Measurements from ENCODE around the gene XRCC4.

XRCC4 gene

DNA sequence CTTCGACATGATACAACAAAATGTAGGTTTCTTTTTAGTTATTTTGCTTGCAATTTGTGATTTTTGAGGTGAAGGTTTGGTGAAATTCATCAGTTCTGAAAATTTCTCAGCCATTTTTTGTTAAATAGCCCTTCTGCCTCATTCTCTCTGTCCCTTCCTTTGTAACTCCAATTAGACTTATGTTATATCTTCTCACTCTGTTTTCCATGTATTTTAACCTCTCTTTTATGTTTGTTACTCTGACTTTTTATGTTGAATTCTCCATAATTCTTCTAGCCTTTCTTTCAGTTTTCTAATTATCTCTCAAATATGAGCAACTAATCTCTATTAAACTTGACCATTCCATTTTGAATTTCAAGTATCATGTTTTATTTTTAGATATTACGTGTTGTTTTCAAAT lies 222.0 kb downstream of the XRCC4 start:
- Histone ChIP-seq H2BK120ac (ENCODE audit: low read depth, low read length) (no peak overlapping the region), H2BK15ac (ENCODE audit: low read length) (no peak overlapping the region), H3K23ac (ENCODE audit: low read depth, low read length, poor library complexity) (no peak overlapping the region), H3K79me1 (ENCODE audit: low read depth, low read length) (no peaks in the 10 kb centered on the region), H3K4me3 (ENCODE audit: low read length in 2 of 2) (no peak overlapping the region), H3K9ac (ENCODE audit: low read depth, low read length, poor library complexity) (no peak overlapping the region), H3K4me1 (ENCODE audit: control insufficient read depth in 2 of 2, insufficient read depth in 1 of 2, low read depth in 1 of 2, low read length in 2 of 2) (no peaks in the 10 kb centered on the region), H2BK5ac (ENCODE audit: low read length) (no peak overlapping the region), H3K9me3 (replicated peaks in 1 of 2; ENCODE audit: control insufficient read depth in 2 of 2, insufficient read depth in 1 of 2, low read depth in 1 of 2, low read length in 2 of 2) (no peaks in the 10 kb centered on the region), H2AFZ (ENCODE audit: low read length) (no peak overlapping the region), H2BK12ac (ENCODE audit: low read length) (no peak overlapping the region), H3K18ac (ENCODE audit: low read length) (no peak overlapping the region), H3K4me2 (ENCODE audit: insufficient read depth, low read length, poor library complexity, severe bottlenecking) (no peak overlapping the region), H3K27ac (replicated peaks; ENCODE audit: low read length) (no peak overlapping the region), H3K36me3 (replicated peaks in 1 of 2; ENCODE audit: control insufficient read depth in 2 of 2, insufficient read depth in 2 of 2, low read length in 2 of 2) (no peaks in the 10 kb centered on the region), H3K4ac (ENCODE audit: low read length) (no peak overlapping the region), H3K14ac (ENCODE audit: low read length) (no peak overlapping the region), H2AK5ac (ENCODE audit: low read depth, low read length) (no peak overlapping the region), H4K8ac (ENCODE audit: low read depth, low read length) (no peak overlapping the region), H3K27me3 (ENCODE audit: control insufficient read depth in 3 of 3, insufficient read depth in 3 of 3, low read depth in 1 of 3, low read length in 3 of 3) (no peaks in the 10 kb centered on the region), H4K91ac (ENCODE audit: low read depth, low read length, poor library complexity) (no peak overlapping the region)
- no CpG with 5 or more reads among the region's 2 CpGs for WGBS, 2 donors (ENCODE audit: extremely low coverage in 2 of 2, insufficient read length in 2 of 2, insufficient replicate concordance in 1 of 2)
- DNase-seq (ENCODE audit: low spot score) = no peak

DNA sequence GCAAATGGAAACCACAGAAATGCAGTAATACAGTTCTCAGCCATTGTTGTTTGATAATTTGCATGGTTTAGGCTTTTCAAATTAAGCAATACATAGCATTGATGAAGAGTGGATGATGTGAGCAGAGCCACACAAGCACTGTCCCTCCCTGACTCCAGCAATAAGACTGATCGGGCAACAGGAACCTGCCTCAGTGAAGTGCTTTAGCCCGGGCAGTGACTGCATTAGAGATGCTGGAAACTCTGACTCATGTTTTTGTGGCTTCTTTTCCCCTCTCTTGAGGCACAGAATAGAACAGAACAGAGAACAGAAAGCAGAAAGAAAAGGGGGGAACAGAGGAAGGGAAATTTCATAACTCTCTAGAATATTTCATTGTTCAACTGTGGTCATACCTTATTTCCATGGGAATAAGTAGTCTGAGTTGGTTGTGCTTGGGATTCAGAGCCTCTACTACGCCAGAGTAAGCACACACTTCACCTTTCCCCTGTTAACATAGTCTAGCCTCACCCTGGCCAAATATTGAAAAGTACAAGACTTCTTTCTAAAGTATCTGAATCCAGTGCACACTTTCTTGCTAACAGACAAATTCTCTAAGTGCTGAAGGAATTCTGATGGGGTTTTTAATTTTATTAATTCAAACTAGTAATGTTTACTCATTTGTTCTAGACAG lies 229.4 kb downstream of the XRCC4 start:
- no peak overlapping the region for H2BK12ac ChIP-seq (ENCODE audit: low read length)
- no peak overlapping the region for H3K4me2 ChIP-seq (ENCODE audit: insufficient read depth, low read length, poor library complexity, severe bottlenecking)
- no peaks in the 10 kb centered on the region for H3K27me3 ChIP-seq (ENCODE audit: control insufficient read depth in 3 of 3, insufficient read depth in 3 of 3, low read depth in 1 of 3, low read length in 3 of 3)
- H2AK5ac ChIP-seq (ENCODE audit: low read depth, low read length) = no peak overlapping the region
- H2BK5ac ChIP-seq (ENCODE audit: low read length) = no peak overlapping the region
- no peak overlapping the region for H2AFZ ChIP-seq (ENCODE audit: low read length)
- no CpG with 5 or more reads among the region's 3 CpGs for WGBS, 2 donors (ENCODE audit: extremely low coverage in 2 of 2, insufficient read length in 2 of 2, insufficient replicate concordance in 1 of 2)
- no peaks in the 10 kb centered on the region for H3K79me1 ChIP-seq (ENCODE audit: low read depth, low read length)
- H3K9ac ChIP-seq (ENCODE audit: low read depth, low read length, poor library complexity) = no peak overlapping the region
- no peak overlapping the region for H3K23ac ChIP-seq (ENCODE audit: low read depth, low read length, poor library complexity)
- H4K91ac ChIP-seq (ENCODE audit: low read depth, low read length, poor library complexity) = no peak overlapping the region
- H3K4me3 ChIP-seq (ENCODE audit: low read length in 2 of 2) = no peak overlapping the region
- no peaks in the 10 kb centered on the region for H3K9me3 ChIP-seq (replicated peaks in 1 of 2; ENCODE audit: control insufficient read depth in 2 of 2, insufficient read depth in 1 of 2, low read depth in 1 of 2, low read length in 2 of 2)
- no peak overlapping the region for H2BK120ac ChIP-seq (ENCODE audit: low read depth, low read length)
- no peaks in the 10 kb centered on the region for H3K36me3 ChIP-seq (replicated peaks in 1 of 2; ENCODE audit: control insufficient read depth in 2 of 2, insufficient read depth in 2 of 2, low read length in 2 of 2)
- H3K4ac ChIP-seq (ENCODE audit: low read length) = no peak overlapping the region
- H2BK15ac ChIP-seq (ENCODE audit: low read length) = no peak overlapping the region
- no peak for DNase-seq (ENCODE audit: low spot score)
- H3K27ac ChIP-seq (replicated peaks; ENCODE audit: low read length) = no peak overlapping the region
- H3K18ac ChIP-seq (ENCODE audit: low read length) = no peak overlapping the region
- H3K14ac ChIP-seq (ENCODE audit: low read length) = no peak overlapping the region
- H4K8ac ChIP-seq (ENCODE audit: low read depth, low read length) = no peak overlapping the region
- H3K4me1 ChIP-seq (ENCODE audit: control insufficient read depth in 2 of 2, insufficient read depth in 1 of 2, low read depth in 1 of 2, low read length in 2 of 2) = no peaks in the 10 kb centered on the region

DNA sequence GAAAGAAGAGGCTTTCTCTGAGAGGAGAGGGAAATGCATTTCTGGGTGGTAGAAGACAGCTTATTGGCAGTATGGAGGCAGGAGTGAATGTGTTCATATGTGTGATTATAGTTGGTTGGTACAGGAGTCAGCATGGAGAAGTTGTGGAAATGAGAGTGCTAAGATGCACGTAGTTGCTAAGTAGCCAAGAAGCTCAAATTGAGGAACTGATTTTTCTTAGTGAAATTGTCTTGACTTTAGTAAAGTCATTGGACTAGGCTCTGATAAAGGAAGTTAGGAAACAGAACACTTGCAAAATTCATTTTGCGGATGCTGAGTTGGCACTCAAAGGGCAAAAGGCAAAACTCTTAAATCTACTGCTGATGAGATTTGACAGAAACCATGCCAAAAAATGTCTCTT lies 235.3 kb downstream of the XRCC4 start:
- no peak overlapping the region for H3K18ac ChIP-seq (ENCODE audit: low read length)
- no peak overlapping the region for H4K8ac ChIP-seq (ENCODE audit: low read depth, low read length)
- no peak overlapping the region for H2AK5ac ChIP-seq (ENCODE audit: low read depth, low read length)
- no peaks in the 10 kb centered on the region for H3K4me1 ChIP-seq (ENCODE audit: control insufficient read depth in 2 of 2, insufficient read depth in 1 of 2, low read depth in 1 of 2, low read length in 2 of 2)
- H3K27me3 ChIP-seq (ENCODE audit: control insufficient read depth in 3 of 3, insufficient read depth in 3 of 3, low read depth in 1 of 3, low read length in 3 of 3) = no peaks in the 10 kb centered on the region
- no peak for DNase-seq (ENCODE audit: low spot score)
- no peak overlapping the region for H3K23ac ChIP-seq (ENCODE audit: low read depth, low read length, poor library complexity)
- H2AFZ ChIP-seq (ENCODE audit: low read length) = no peak overlapping the region
- no peak overlapping the region for H2BK15ac ChIP-seq (ENCODE audit: low read length)
- H2BK5ac ChIP-seq (ENCODE audit: low read length) = no peak overlapping the region
- no peak overlapping the region for H3K27ac ChIP-seq (replicated peaks; ENCODE audit: low read length)
- no peaks in the 10 kb centered on the region for H3K36me3 ChIP-seq (replicated peaks in 1 of 2; ENCODE audit: control insufficient read depth in 2 of 2, insufficient read depth in 2 of 2, low read length in 2 of 2)
- no peak overlapping the region for H2BK12ac ChIP-seq (ENCODE audit: low read length)
- H3K4ac ChIP-seq (ENCODE audit: low read length) = no peak overlapping the region
- no peak overlapping the region for H3K4me3 ChIP-seq (ENCODE audit: low read length in 2 of 2)
- H3K4me2 ChIP-seq (ENCODE audit: insufficient read depth, low read length, poor library complexity, severe bottlenecking) = no peak overlapping the region
- no CpG with 5 or more reads among the region's 2 CpGs for WGBS, 2 donors (ENCODE audit: extremely low coverage in 2 of 2, insufficient read length in 2 of 2, insufficient replicate concordance in 1 of 2)
- no peak overlapping the region for H3K14ac ChIP-seq (ENCODE audit: low read length)
- no peaks in the 10 kb centered on the region for H3K79me1 ChIP-seq (ENCODE audit: low read depth, low read length)
- peaks cover 0 to 4% of the 10 kb centered on the region in 2 donors for H3K9me3 ChIP-seq (replicated peaks in 1 of 2; ENCODE audit: control insufficient read depth in 2 of 2, insufficient read depth in 1 of 2, low read depth in 1 of 2, low read length in 2 of 2)
- no peak overlapping the region for H3K9ac ChIP-seq (ENCODE audit: low read depth, low read length, poor library complexity)
- no peak overlapping the region for H4K91ac ChIP-seq (ENCODE audit: low read depth, low read length, poor library complexity)
- H2BK120ac ChIP-seq (ENCODE audit: low read depth, low read length) = no peak overlapping the region

DNA sequence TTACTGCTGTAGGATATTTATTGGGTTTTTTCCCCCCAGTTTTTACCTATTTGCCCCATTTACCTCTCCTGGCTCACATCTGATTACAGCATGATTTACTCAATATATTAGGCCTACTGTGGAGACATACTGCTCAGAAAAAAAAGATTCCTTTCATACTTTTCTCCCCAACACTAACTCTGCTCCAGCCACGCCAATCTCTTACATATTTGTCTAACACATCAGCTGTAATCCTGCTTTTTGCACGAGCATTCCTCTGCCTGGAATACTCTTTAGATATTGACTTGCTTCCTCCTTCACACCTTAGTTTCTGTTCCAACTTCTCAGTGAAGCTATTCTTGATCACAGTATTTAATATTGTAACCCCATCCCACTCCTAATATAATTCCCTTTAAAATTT lies 236.1 kb downstream of the XRCC4 start:
- H3K4me1 ChIP-seq (ENCODE audit: control insufficient read depth in 2 of 2, insufficient read depth in 1 of 2, low read depth in 1 of 2, low read length in 2 of 2) = no peaks in the 10 kb centered on the region
- H3K14ac ChIP-seq (ENCODE audit: low read length) = no peak overlapping the region
- H2BK12ac ChIP-seq (ENCODE audit: low read length) = no peak overlapping the region
- no peak overlapping the region for H3K18ac ChIP-seq (ENCODE audit: low read length)
- H3K9ac ChIP-seq (ENCODE audit: low read depth, low read length, poor library complexity) = no peak overlapping the region
- H3K4ac ChIP-seq (ENCODE audit: low read length) = no peak overlapping the region
- H3K4me2 ChIP-seq (ENCODE audit: insufficient read depth, low read length, poor library complexity, severe bottlenecking) = no peak overlapping the region
- no peaks in the 10 kb centered on the region for H3K79me1 ChIP-seq (ENCODE audit: low read depth, low read length)
- H4K91ac ChIP-seq (ENCODE audit: low read depth, low read length, poor library complexity) = no peak overlapping the region
- no peak overlapping the region for H2BK120ac ChIP-seq (ENCODE audit: low read depth, low read length)
- no peak overlapping the region for H3K27ac ChIP-seq (replicated peaks; ENCODE audit: low read length)
- no peak overlapping the region for H4K8ac ChIP-seq (ENCODE audit: low read depth, low read length)
- no peak overlapping the region for H2AFZ ChIP-seq (ENCODE audit: low read length)
- peaks cover 0 to 4% of the 10 kb centered on the region in 2 donors for H3K9me3 ChIP-seq (replicated peaks in 1 of 2; ENCODE audit: control insufficient read depth in 2 of 2, insufficient read depth in 1 of 2, low read depth in 1 of 2, low read length in 2 of 2)
- H3K27me3 ChIP-seq (ENCODE audit: control insufficient read depth in 3 of 3, insufficient read depth in 3 of 3, low read depth in 1 of 3, low read length in 3 of 3) = no peaks in the 10 kb centered on the region
- no peaks in the 10 kb centered on the region for H3K36me3 ChIP-seq (replicated peaks in 1 of 2; ENCODE audit: control insufficient read depth in 2 of 2, insufficient read depth in 2 of 2, low read length in 2 of 2)
- H2BK15ac ChIP-seq (ENCODE audit: low read length) = no peak overlapping the region
- no peak overlapping the region for H2AK5ac ChIP-seq (ENCODE audit: low read depth, low read length)
- H3K23ac ChIP-seq (ENCODE audit: low read depth, low read length, poor library complexity) = no peak overlapping the region
- H3K4me3 ChIP-seq (ENCODE audit: low read length in 2 of 2) = no peak overlapping the region
- WGBS, 2 donors (ENCODE audit: extremely low coverage in 2 of 2, insufficient read length in 2 of 2, insufficient replicate concordance in 1 of 2) = no CpG with 5 or more reads among the region's 2 CpGs
- H2BK5ac ChIP-seq (ENCODE audit: low read length) = no peak overlapping the region
- no peak for DNase-seq (ENCODE audit: low spot score)
